GM13976 (cell line): ENCODE data around the gene CAPN11.
A peak's percentile ranks its signal among the peaks of the same experiment; 100 is the strongest.

Experiments
- DNase-seq: peaks from one replicate; pipeline ENCODE4 v3.0.0; 2012; ENCODE audit warnings: low spot score
- in situ Hi-C: fragments of 300-500 bp; cut with MboI; formaldehyde crosslinking; loops from one replicate; pipeline ENCODE4 v1.12.0; 2022; ENCODE audit warnings: low sequenced_read_pairs, mixed read lengths, inconsistent platforms; ENCODE audit not compliant: unreplicated experiment
- TF ChIP-seq, protein P1 (sequence below): IDR thresholded peaks from 2 replicates; pipeline ENCODE4 v1.5.1; 2012; ENCODE audit warnings: borderline replicate concordance, mild to moderate bottlenecking; ENCODE audit not compliant: insufficient read depth; ENCODE audit errors: extremely low read depth, missing control alignments, control extremely low read depth

The CAPN11 gene

GRCh38 chr6:44123544-44123943 lies 35.1 kb upstream of the CAPN11 start:
- DNase-seq, result no peak
- in situ Hi-C loops, result no loop called here
- TF ChIP-seq, protein P1, sequence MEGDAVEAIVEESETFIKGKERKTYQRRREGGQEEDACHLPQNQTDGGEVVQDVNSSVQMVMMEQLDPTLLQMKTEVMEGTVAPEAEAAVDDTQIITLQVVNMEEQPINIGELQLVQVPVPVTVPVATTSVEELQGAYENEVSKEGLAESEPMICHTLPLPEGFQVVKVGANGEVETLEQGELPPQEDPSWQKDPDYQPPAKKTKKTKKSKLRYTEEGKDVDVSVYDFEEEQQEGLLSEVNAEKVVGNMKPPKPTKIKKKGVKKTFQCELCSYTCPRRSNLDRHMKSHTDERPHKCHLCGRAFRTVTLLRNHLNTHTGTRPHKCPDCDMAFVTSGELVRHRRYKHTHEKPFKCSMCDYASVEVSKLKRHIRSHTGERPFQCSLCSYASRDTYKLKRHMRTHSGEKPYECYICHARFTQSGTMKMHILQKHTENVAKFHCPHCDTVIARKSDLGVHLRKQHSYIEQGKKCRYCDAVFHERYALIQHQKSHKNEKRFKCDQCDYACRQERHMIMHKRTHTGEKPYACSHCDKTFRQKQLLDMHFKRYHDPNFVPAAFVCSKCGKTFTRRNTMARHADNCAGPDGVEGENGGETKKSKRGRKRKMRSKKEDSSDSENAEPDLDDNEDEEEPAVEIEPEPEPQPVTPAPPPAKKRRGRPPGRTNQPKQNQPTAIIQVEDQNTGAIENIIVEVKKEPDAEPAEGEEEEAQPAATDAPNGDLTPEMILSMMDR, result no peak

DNA sequence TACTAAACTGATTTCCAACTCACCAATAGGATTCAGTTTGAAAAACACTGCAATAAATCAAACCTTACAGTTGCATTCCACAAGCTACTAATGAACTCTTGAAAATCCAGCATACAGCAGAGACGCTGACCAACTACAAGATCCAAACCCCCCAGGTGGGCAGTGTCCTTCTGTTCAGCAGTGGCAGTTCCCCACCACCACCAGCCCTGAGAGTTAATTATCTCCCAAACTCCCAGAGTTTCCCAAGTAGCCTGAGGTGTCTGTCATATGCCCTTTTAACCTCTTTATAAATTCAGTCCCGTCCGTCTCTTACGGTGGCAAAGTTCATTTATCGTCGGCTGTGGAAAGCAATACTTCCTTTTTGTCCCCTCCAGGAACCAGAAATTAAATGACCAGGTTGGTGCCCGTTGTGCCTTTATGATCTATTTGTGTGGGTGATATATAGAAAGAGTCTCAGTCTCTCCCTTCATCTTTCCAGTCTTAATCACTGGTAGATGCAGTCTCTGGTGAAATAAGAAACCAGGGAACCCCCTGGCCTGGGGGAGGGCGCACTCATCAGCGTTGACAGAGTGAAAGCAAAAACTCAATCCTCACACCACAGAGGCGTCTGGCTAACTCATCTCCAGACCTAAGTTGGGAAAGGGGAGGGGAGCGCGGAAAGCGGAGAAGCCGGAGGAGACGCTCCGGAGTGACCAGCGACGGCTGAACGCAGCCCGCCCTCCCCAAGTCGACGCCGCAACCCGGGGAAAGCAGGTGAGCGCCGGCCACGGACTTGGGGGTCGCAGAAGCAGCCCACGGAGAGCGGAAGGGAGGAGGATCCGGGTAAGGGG lies 32.1 kb upstream of the CAPN11 start:
- in situ Hi-C loops, result no loop called here
- DNase-seq, result peak; percentile 83
- TF ChIP-seq, protein P1, result no peak

DNA sequence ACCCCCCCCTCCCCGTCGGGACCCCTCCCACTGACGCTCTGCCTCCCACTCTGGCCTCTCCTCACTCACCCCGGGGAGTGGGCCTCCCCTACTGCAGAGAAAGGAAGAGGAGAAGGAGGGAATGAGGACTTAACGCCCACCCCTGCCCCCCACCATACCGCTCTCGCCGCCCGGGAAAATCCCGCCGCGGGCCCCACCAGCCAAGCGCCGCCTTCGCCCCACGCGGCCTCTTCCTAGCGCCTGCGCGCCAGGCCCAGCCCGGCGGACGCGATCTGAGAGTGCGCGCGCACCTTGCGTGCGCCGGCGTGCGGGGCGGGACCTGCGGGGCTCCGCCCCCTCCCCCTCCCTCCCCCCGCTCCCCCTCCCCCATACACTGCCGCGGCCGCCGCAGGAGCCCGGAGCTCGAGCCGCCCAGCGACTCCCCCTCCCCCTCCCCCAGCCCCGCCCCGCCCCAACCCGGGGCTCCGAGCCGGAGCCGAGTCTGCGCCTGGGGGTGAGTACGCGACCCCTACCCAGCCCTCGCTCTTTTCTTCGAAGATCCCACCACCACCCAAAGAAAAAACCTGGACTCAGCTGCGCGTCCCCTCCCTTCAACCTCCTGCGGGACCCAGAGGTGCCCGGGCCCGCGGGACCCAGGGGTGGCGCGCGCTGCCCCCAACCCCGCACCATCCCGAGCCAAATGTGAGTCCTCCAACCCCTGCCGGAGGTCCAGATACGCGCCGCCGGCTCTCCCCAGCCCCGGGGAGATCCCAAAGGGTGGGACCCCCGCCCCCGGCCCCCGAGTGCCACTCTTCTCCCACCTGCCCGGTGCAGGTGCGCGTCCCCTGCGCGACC lies 31.2 kb upstream of the CAPN11 start, which contains the start of the genes MRPL14 and TMEM63B:
MRPL14 (minus strand) TSS at position 267 of the 834 bp plus-strand sequence. CDS start 10,841 bp downstream, outside the sequence.
TMEM63B (plus strand) TSS at position 369 of the 834 bp plus-strand sequence. CDS start 7,031 bp downstream, outside the sequence.
- peak; percentile 99 for DNase-seq
- TF ChIP-seq, protein P1, result no peak
- in situ Hi-C loops, result no loop called here

DNA sequence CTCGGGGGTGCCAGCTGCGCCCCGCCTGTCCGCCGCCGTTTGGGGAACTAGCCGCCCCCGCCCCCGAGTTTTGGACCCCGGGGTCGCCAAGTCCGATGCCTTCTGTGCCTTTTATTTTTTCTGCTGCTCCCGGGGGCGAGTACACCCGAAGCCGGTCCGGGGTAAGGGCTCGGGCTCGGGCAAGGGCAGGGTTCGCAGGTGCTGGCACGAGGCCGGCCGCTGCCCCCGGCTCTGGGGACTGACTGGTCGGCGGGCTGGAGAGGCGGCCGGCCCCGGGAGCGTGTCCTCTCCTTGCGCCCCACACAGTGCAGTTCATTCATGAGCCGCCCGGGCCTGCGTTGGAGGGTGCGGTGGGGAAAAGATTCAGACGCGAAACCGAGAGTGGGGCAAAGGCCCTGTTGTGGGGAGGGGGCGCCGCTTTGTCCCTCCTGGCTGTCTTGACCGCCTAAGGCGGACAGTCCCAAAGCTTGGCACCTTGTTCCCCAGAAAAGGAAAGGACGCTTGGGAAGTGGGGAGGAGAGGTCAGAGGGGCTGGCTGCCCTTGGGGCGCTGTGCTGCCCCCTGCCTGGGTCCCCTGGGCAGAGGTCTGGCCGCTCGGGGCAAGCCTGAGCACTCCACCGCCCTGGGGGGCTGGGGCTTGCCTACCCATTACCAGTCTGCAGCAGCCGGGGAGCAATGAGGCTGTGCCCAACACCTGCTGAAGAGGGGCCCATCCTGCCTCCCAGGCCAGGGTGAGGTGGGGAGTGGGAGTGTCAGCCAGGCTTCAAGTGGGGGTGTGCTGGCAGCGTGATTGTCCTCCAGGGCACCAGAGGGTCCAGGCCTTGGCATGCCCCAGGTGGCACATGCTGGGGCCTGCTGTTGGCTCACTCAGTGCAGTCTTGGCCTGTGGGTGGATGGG lies 30.4 kb upstream of the CAPN11 start:
- peak; percentile 73 for DNase-seq
- in situ Hi-C loops, result no loop called here
- TF ChIP-seq, protein P1, result peak; percentile 30

DNA sequence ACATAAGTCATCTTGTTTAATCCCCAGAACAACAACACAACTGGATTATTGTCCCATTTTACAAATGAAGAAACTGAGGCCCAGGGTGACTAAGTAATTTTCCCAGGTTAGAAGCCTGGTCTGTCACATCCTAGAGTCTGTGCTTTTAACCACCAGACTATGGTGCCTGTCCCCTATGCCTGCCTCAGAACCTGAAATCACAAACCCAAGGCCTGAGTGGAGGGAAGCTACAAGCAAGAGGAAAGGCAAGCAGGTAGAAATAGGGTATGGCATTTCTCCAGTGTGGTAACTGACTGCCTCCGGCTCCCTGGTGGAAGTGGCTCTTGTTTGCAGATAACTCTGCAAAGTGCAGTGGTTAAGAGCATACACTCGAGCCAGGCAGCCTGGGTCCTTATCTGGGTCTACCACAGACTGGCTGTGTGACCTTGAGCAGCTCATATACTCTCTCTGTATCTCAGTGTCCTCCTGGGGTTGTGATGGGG lies 28.7 kb upstream of the CAPN11 start:
- in situ Hi-C loops, result no loop called here
- TF ChIP-seq, protein P1, result no peak
- no peak for DNase-seq
